GM12801 (cell line): ENCODE measurements around the gene CLCN4.

ENCODE experiments used
- TF ChIP-seq, protein P1 (sequence below): IDR thresholded peaks from one replicate; pipeline ENCODE4 v1.5.1; 2011; ENCODE audit warnings: control low read depth; ENCODE audit not compliant: insufficient read length; ENCODE audit errors: extremely low read depth

CLCN4 gene

DNA sequence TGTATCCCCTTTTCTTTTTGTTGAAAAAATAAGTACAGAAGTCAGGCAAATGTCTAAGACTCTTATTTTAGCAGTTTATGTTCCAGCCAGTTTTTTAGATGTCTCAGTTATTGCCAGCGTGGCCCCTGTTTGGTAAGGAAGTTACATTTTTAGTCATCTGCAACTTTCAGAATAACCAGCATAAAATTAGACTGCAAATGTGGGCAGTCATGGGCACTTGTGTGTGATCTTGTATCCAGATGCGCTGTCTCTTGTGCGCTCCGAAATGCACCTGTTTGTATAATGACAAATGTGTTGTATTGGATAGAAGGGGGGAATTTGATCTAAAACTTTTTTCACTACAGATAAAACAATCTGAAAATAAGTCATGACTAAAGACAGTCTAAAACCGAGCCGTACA is 44.3 kb upstream of the CLCN4 start:
- TF ChIP-seq, protein P1, sequence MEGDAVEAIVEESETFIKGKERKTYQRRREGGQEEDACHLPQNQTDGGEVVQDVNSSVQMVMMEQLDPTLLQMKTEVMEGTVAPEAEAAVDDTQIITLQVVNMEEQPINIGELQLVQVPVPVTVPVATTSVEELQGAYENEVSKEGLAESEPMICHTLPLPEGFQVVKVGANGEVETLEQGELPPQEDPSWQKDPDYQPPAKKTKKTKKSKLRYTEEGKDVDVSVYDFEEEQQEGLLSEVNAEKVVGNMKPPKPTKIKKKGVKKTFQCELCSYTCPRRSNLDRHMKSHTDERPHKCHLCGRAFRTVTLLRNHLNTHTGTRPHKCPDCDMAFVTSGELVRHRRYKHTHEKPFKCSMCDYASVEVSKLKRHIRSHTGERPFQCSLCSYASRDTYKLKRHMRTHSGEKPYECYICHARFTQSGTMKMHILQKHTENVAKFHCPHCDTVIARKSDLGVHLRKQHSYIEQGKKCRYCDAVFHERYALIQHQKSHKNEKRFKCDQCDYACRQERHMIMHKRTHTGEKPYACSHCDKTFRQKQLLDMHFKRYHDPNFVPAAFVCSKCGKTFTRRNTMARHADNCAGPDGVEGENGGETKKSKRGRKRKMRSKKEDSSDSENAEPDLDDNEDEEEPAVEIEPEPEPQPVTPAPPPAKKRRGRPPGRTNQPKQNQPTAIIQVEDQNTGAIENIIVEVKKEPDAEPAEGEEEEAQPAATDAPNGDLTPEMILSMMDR: no peak

DNA sequence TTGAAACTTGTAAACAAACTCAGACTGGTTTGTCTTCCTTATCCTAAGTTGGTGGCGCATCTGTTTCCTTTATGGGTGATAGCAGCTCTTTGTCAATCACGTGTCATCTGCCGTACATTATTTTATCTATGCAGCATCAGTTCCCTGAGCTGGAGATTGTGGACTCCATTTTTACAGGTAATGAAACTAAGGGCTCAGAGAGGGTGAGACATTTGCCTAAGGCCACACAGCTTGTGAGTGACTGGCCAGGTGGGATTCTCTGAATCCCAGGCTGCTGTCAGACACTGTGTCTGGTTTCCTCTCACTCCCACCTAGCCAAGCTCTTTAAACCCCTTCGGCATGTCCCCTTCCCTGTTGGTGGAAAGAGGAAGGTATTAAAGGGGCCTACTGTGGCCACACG is 41.7 kb upstream of the CLCN4 start:
- TF ChIP-seq, protein P1: no peak

DNA sequence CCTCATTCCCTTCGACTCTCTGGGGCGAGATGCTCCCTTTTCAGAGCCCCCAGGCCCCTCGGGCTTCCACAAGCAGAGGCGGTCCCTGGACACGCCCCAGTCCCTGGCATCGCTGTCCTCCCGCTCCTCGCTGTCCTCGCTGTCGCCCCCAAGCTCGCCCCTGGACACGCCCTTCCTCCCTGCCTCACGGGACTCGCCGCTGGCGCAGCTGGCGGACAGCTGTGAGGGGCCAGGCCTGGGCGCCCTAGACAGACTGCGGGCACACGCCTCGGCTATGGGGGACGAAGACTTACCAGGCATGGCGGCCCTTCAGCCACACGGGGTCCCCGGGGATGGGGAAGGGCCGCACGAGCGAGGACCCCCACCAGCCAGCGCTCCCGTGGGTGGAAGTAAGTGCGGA is 39.5 kb upstream of the CLCN4 start:
- TF ChIP-seq, protein P1: no peak

DNA sequence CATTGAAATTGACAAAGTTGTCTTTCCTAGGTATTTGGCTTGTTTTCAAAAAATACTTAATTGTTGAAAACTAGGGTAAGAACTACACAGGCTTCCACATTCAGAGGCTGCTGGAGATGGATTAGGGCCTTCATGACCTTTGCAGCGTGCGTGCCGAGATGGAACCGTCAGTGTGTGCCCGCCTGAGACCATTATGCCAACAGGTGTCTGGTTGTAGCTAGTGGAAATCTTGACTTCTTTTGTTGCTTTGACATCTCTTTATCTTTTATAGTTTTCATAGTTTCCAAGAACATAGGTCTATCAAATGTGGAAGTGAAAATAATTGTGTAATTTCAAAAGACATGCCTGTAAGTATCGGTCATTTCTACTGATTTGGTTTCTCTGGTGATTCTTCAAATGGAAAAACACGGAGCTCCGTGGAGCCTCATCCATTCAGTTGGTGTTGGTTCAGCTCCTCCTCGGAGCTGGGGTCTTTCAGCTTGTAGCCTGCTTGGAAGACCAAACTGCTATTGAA is 38.9 kb upstream of the CLCN4 start:
- TF ChIP-seq, protein P1: no peak

DNA sequence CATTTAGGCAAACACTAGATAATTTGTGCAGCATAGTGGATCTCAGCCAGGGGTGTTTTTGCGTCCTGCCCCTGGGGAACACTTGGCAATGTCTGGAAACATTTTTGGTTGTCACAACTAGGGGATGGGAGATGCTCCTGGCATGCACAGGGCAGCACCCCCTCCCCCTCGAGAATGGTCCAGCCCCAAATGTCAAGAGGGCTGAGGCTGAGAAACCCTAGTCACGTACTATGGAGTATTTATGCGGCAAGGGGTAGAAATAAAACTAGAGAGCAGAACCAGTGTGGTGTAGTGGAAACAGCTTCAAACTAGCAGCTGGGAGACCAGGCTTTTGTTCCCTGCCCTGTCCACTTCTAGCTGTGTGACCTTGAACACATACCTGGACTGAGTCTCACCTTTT is 38.2 kb upstream of the CLCN4 start:
- TF ChIP-seq, protein P1: no peak

DNA sequence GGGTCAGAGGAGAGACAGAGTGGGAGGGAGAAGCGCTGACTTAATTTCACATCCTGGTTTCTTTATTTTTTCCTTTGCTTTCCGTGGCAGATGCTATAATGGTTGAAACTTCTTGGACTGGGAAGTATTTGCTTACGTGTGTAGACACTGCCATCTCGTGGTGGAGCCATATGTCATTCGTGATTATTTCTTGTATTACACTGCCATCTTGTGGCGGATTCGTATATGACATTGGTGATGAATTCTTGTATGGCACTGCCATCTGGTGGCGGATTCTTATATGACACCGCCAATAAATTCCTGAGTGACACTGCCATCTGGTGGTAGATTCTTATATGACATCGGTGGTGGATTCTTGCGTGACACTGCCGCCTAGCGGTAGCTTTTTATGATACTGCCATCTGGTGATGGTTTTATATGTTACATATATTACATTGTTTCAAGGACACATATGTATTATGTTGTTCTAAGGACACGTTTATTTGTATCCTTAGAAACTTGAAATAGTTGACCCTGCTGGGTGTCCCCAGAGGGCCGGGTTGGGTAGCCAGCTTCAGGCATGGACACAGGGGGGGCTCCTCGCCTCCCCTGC is 37.3 kb upstream of the CLCN4 start:
- TF ChIP-seq, protein P1: no peak

DNA sequence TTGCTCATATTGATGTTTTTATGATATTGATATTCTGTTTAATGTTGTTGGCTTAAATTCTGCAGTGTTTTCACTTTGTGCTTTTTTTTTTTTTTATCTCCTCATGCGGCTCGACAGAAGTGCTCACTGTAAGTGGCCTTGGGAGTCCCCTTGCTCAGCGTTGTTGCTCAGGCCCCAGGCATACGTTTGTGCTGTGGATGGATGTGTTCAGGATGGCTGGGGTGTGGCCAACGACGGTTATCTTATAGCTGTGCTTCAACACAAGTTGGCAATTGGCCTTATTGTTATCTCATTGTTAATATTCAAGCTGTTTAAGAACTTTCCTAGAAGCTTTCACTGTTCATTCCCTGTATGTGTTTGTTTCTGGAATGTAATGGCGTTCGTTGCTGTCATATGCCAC is 36.4 kb upstream of the CLCN4 start:
- TF ChIP-seq, protein P1: no peak

DNA sequence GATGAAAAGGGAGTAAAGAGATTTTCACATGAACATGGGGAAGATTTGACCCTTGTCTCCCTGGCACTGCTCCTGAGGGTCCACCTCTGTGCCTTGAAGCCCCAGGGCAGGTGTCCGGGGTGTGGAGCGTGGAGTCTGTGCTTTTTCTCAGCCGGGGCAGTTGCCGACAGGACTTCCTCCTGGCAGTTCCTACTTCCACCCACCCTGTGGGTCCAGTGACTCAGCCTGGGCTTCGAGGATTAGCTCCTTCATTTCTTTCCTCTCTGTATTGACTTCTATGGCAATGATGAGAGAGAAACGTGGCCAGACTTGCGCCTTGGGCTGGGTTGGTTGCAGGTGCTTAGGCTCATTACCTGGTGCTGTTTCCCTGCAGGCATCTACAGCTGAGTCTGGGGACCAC is 35.9 kb upstream of the CLCN4 start:
- TF ChIP-seq, protein P1: no peak
